ENCODE data around the gene NDUFA7.
"Not testable (repeated sequence)": the region's sequence is repeated elsewhere in the genome, so short reads cannot be mapped to it uniquely, and the experiment has no call there.

The NDUFA7 gene

GRCh38 chr19:8264248-8264647 lies 56.9 kb downstream of the NDUFA7 start:
- not testable (repeated sequence) for DNase-seq (ENCODE audit: low read depth, low spot score)

- DNase-seq (ENCODE audit: low read depth, low spot score): no peak
These were observed 58.7 kb downstream of the NDUFA7 start for GRCh38 chr19:8262431-8262830.

DNA sequence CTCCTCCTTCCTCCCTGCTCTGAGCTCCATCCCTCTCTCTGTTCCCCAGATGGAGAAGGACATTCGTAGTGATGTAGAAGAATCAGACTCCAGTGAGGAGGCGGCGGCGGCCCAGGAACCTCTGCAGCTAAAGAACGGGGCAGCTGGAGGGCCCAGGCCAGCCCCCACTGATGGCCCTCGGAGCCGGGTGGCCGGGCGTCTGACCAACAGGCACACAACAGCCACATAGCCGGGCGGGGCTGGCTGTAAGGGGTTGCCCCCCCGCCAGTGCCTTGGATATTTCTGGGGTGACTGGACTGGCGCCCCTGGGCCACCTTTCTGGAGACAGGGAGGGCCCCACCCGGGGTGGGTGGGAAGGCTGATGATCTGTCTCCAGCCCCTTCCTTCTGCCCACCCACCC lies 59.3 kb downstream of the NDUFA7 start:
- no peak for DNase-seq (ENCODE audit: low read depth, low spot score)

DNA sequence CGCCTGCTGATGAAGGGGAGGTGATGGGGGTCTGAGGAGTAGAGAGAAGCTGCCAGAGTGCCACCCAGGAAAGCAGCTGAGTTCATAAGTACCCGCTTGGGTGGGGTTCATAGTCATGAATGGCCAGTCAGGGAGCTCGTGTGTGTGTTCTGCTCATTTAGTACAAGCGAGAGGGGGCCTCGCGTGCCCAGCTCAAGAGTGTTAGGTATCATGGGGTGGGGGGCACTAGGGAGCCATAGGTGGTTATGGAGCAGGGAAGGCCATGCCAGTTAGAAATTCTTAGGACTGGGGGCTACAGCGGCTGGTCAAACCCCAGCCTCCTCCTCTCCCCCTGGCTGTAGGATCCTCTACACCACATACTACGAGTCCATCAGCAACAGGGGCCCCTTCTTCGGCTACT lies 59.8 kb downstream of the NDUFA7 start:
- DNase-seq (ENCODE audit: low read depth, low spot score): no peak

Measured in activated naive CD8-positive, alpha-beta T cell treated with anti-CD3 and anti-CD28 coated beads, Interleukin-2, amount 50 U/mL, for 16 hours (primary cell).